WTC11 (cell line): ENCODE results near the gene COL20A1. TPM values are rescaled to one million over a fixed set of nuclear protein-coding genes. Genes with fewer than 3 reads are reported as not detected.

ENCODE experiments used
- ATAC-seq: fragments of 200-7000 bp; cut with Tn5 transposase; 2 replicates; pipeline ENCODE4 v1.10.0; 2021; ENCODE audit warnings: mild to moderate bottlenecking, moderate library complexity
- CTCF ChIA-PET: fragments of 300-600 bp; sonication (Branson Sonifier 250); formaldehyde crosslinking; loops from one replicate; lab custom pipeline; 2021; ENCODE audit warnings: antibody characterized with exemption; lab: Charles Lee
- POLR2A ChIA-PET: fragments of 350-600 bp; sonication (Branson Sonifier 250); formaldehyde crosslinking; loops from one replicate; lab custom pipeline; 2021; ENCODE audit warnings: antibody characterized with exemption; lab: Charles Lee
- DNase-seq: peaks from one replicate; pipeline ENCODE4 v3.0.0; 2021; ENCODE audit warnings: low spot score
- H3K27ac Mint-ChIP-seq: 2 replicates; pipeline ENCODE4 v1.8.0; 2021; ENCODE audit warnings: mixed read lengths
- H3K27me3 Mint-ChIP-seq: 2 replicates; pipeline ENCODE4 v1.8.0; 2021; ENCODE audit warnings: low read depth, mild to moderate bottlenecking, moderate library complexity, mixed read lengths
- H3K36me3 Mint-ChIP-seq: 2 replicates; pipeline ENCODE4 v1.8.0; 2021; ENCODE audit warnings: mixed read lengths
- H3K4me1 Mint-ChIP-seq: 2 replicates; pipeline ENCODE4 v1.8.0; 2022; ENCODE audit warnings: mixed read lengths
- H3K4me3 Mint-ChIP-seq: 2 replicates; pipeline ENCODE4 v1.8.0; 2021; ENCODE audit warnings: mild to moderate bottlenecking, moderate library complexity, mixed read lengths
- H3K9me3 Mint-ChIP-seq: 2 replicates; pipeline ENCODE4 v1.8.0; 2021; ENCODE audit warnings: mixed read lengths
- ELF4 ChIP-seq: sonication (generic); formaldehyde crosslinking; IDR thresholded peaks from 2 replicates; pipeline ENCODE4 v1.8.1; 2022; ENCODE audit warnings: low read depth, mild to moderate bottlenecking, moderate library complexity, missing genetic modification reagents
- ESRRA ChIP-seq: sonication (generic); formaldehyde crosslinking; IDR thresholded peaks from 2 replicates; pipeline ENCODE4 v1.8.1; 2022; ENCODE audit warnings: mild to moderate bottlenecking, missing genetic modification reagents, borderline replicate concordance
- FOXK1 ChIP-seq: sonication (generic); formaldehyde crosslinking; IDR thresholded peaks from 2 replicates; pipeline ENCODE4 v1.8.0; 2022; ENCODE audit warnings: mild to moderate bottlenecking, moderate library complexity, missing genetic modification reagents
- GTF2I ChIP-seq: fragments of 250-450 bp; sonication (Bioruptor Pico); conservative IDR thresholded peaks from 2 replicates; pipeline ENCODE4 v1.4.0; 2021; ENCODE audit warnings: mild to moderate bottlenecking
- NFYB ChIP-seq: sonication (generic); formaldehyde crosslinking; conservative IDR thresholded peaks from 2 replicates; pipeline ENCODE4 v1.8.0; 2022; ENCODE audit warnings: low read depth, missing genetic modification reagents
- RORB ChIP-seq: fragments of 250-450 bp; sonication (Bioruptor Pico); IDR thresholded peaks from 2 replicates; pipeline ENCODE4 v1.9.0; 2021; ENCODE audit warnings: mild to moderate bottlenecking
- SMAD3 ChIP-seq: sonication (generic); formaldehyde crosslinking; IDR thresholded peaks from 2 replicates; pipeline ENCODE4 v1.8.0; 2022; ENCODE audit warnings: missing genetic modification reagents, mild to moderate bottlenecking, borderline replicate concordance
- TCF7 ChIP-seq: sonication (generic); formaldehyde crosslinking; IDR thresholded peaks from 2 replicates; pipeline ENCODE4 v1.8.0; 2022; ENCODE audit warnings: mild to moderate bottlenecking, low read depth, missing genetic modification reagents, moderate library complexity
- ZNF232 ChIP-seq: sonication (generic); formaldehyde crosslinking; IDR thresholded peaks from 2 replicates; pipeline ENCODE4 v1.8.0; 2022; ENCODE audit warnings: mild to moderate bottlenecking, missing genetic modification reagents
- ZNF396 ChIP-seq: fragments of 250-450 bp; sonication (Bioruptor Pico); IDR thresholded peaks from 2 replicates; pipeline ENCODE4 v1.8.0; 2021; ENCODE audit warnings: mild to moderate bottlenecking, moderate library complexity, borderline replicate concordance
- ZNF416 ChIP-seq: fragments of 250-450 bp; sonication (Bioruptor Pico); IDR thresholded peaks from 2 replicates; pipeline ENCODE4 v1.9.0; 2021; ENCODE audit warnings: mild to moderate bottlenecking, inconsistent platforms
- total RNA-seq: library from RNA; stranded (reverse); gene quantifications from 3 replicates; pipeline ENCODE4 v1.2.3, GENCODE V29; 2021
- TF ChIP-seq, protein P1 (sequence below): sonication (generic); formaldehyde crosslinking; IDR thresholded peaks from 2 replicates; pipeline ENCODE4 v1.8.0; 2023; ENCODE audit warnings: missing genetic modification reagents, mild to moderate bottlenecking, borderline replicate concordance
- TF ChIP-seq, protein P2 (sequence below): fragments of 250-450 bp; sonication (Bioruptor Pico); conservative IDR thresholded peaks from 2 replicates; pipeline ENCODE4 v1.9.0; 2021; ENCODE audit warnings: mild to moderate bottlenecking
- TF ChIP-seq, protein P3 (sequence below): sonication (generic); formaldehyde crosslinking; IDR thresholded peaks from 2 replicates; pipeline ENCODE4 v1.8.1; 2023; ENCODE audit warnings: mild to moderate bottlenecking, missing genetic modification reagents, moderate library complexity
- TF ChIP-seq, protein P4 (sequence below): sonication (generic); formaldehyde crosslinking; IDR thresholded peaks from 2 replicates; pipeline ENCODE4 v1.8.1; 2022; ENCODE audit warnings: mild to moderate bottlenecking, missing genetic modification reagents, moderate library complexity, borderline replicate concordance
- TF ChIP-seq, protein P5 (sequence below): sonication (generic); formaldehyde crosslinking; IDR thresholded peaks from 2 replicates; pipeline ENCODE4 v1.8.1; 2023; ENCODE audit warnings: mild to moderate bottlenecking, missing genetic modification reagents, moderate library complexity
- TF ChIP-seq, protein P6 (sequence below): sonication (generic); formaldehyde crosslinking; IDR thresholded peaks from 2 replicates; pipeline ENCODE4 v1.8.0; 2022; ENCODE audit warnings: missing genetic modification reagents

Gene COL20A1
- total RNA-seq, 1 experiment from 2014 or later: 1.3 TPM

DNA sequence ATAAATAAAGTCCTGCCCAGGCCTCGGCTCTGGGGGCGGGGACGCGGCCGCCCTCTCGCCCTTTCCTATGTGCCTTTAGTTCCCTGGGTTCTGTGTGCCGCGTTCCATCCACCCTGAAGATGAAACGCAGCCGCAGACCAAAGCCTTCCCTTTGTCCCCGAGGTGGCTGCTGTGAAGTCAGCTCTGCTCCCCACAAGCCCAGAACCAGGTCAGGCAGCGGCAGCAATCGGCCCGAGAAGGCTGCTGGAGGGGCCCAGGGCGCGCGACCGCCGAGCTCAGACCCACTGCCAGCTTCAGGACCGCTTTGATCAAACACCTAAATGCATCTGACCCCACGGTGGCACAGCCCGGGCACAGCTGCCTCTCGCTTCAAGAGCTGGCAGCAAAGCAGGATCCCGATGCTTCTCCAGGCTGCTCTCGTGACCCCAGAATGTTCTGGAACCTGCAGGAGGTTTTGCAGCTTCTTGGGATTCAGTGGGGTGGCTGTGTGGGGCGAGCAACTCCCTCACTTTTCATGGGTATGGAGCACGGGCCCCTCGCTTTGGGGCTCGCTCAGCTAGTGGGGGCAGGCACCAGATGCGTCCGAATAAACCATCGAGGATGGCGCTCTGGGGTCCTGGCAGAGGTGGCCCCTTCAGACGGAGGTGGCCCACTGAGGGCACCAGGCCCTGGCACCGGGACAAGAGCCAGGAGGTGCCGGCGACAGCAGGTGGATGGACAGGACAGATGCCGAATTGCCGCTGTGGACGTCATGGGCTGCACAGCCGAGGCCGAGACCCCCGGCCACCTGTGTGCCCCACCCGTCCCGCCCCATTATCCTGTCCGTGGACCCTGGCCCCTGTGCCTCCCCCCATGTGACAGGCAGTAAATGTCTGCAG lies 55.2 kb downstream of the COL20A1 start (continued):
- TF ChIP-seq, protein P1, sequence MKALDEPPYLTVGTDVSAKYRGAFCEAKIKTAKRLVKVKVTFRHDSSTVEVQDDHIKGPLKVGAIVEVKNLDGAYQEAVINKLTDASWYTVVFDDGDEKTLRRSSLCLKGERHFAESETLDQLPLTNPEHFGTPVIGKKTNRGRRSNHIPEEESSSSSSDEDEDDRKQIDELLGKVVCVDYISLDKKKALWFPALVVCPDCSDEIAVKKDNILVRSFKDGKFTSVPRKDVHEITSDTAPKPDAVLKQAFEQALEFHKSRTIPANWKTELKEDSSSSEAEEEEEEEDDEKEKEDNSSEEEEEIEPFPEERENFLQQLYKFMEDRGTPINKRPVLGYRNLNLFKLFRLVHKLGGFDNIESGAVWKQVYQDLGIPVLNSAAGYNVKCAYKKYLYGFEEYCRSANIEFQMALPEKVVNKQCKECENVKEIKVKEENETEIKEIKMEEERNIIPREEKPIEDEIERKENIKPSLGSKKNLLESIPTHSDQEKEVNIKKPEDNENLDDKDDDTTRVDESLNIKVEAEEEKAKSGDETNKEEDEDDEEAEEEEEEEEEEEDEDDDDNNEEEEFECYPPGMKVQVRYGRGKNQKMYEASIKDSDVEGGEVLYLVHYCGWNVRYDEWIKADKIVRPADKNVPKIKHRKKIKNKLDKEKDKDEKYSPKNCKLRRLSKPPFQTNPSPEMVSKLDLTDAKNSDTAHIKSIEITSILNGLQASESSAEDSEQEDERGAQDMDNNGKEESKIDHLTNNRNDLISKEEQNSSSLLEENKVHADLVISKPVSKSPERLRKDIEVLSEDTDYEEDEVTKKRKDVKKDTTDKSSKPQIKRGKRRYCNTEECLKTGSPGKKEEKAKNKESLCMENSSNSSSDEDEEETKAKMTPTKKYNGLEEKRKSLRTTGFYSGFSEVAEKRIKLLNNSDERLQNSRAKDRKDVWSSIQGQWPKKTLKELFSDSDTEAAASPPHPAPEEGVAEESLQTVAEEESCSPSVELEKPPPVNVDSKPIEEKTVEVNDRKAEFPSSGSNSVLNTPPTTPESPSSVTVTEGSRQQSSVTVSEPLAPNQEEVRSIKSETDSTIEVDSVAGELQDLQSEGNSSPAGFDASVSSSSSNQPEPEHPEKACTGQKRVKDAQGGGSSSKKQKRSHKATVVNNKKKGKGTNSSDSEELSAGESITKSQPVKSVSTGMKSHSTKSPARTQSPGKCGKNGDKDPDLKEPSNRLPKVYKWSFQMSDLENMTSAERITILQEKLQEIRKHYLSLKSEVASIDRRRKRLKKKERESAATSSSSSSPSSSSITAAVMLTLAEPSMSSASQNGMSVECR: no peak
- TF ChIP-seq GTF2I (CRISPR knock-in tag) (no peak), NFYB (CRISPR knock-in tag) (no peak), RORB (CRISPR knock-in tag) (no peak)
- TF ChIP-seq, protein P2, sequence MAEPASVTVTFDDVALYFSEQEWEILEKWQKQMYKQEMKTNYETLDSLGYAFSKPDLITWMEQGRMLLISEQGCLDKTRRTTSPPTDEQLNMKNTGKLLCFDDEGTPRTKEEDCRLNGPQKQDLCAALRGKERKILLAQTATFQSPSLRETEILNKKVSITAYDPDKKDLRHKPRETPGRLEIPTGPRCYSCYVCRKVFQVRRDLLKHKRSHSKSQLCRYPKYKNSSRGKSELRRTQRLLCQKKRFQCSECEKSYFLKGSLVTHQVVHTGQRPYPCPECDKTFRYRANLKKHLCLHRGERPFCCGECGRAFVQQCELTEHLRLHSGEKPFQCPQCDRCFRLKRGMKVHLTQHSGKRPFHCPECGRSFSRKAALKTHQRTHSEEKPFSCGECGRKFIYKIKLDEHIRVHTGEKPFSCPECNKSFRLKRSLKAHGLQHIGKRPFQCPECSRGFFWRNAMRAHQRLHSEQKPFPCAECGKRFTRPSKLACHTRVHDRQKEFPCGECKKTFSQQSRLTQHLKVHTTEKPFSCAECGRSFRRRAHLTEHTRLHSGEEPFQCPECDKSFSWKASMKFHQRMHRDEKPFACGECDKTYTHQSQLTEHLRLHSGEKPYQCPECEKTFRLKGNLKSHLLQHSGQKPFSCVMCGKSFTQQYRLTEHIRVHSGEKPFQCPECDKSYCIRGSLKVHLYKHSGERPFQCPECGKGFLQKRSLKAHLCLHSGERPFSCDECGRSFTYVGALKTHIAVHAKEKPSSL (CRISPR knock-in tag): no peak

DNA sequence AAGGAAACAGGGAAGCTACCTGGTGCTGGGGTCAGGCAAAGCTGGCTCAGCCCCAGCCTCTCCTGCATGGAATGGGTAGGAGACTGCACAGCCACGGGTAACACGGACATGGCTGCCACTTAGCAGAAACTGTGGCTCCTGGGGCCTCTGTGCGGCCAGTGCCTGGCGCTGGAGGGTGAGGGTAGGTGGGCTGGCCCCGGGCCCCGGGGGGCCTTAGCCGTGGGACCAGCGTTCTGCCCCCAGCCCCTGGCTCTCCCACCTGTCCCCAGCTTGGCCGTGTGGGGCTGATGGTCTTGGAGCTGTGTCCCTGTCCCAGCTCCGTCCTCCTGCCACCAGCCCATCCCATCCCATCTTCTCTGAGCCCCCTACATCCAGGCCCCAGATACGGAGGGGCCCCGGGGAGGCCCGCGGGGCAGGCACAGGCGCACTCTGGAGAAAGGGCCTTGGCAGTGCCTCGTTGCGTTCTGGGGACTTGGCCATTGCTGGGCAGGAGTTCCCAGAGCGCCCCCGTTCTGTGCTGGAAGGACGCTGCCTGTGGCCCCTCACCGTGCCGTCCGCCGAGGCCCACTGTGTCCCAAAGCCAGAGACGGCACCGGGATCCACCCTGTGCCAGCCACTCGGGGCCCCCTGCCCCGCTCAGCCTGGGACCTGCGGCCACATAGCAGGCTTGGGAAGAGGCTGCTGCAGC lies 56.0 kb downstream of the COL20A1 start:
- peaks cover 2% of the 10 kb centered on the region; the same call in 1 of the 2 replicates for H3K36me3 Mint-ChIP-seq
- H3K27me3 Mint-ChIP-seq: no peaks in the 10 kb centered on the region
- ChIA-PET POLR2A (no interaction called here), CTCF (interaction anchor here (1.1 kb wide), 1 partner anchor 39 kb away, joined by 3 read pairs; no protein-coding TSS in a partner anchor)
- no peak for ATAC-seq
- H3K9me3 Mint-ChIP-seq: peaks cover 11% of the 10 kb centered on the region
- no peak overlapping the region for H3K4me3 Mint-ChIP-seq
- DNase-seq: no peak
- peaks cover 6% of the 10 kb centered on the region for H3K4me1 Mint-ChIP-seq
- no peak overlapping the region for H3K27ac Mint-ChIP-seq
- TF ChIP-seq ZNF416 (CRISPR knock-in tag): no peak
- no peak for TF ChIP-seq ZNF396 (CRISPR knock-in tag)
- TF ChIP-seq FOXK1 (CRISPR knock-in tag): no peak
- no peak for TF ChIP-seq ELF4 (CRISPR knock-in tag)
- TF ChIP-seq, protein P3, sequence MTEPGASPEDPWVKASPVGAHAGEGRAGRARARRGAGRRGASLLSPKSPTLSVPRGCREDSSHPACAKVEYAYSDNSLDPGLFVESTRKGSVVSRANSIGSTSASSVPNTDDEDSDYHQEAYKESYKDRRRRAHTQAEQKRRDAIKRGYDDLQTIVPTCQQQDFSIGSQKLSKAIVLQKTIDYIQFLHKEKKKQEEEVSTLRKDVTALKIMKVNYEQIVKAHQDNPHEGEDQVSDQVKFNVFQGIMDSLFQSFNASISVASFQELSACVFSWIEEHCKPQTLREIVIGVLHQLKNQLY (CRISPR knock-in tag): no peak
- no peak for TF ChIP-seq ESRRA
- TF ChIP-seq, protein P4, sequence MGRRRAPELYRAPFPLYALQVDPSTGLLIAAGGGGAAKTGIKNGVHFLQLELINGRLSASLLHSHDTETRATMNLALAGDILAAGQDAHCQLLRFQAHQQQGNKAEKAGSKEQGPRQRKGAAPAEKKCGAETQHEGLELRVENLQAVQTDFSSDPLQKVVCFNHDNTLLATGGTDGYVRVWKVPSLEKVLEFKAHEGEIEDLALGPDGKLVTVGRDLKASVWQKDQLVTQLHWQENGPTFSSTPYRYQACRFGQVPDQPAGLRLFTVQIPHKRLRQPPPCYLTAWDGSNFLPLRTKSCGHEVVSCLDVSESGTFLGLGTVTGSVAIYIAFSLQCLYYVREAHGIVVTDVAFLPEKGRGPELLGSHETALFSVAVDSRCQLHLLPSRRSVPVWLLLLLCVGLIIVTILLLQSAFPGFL: no peak
- TF ChIP-seq, protein P5, sequence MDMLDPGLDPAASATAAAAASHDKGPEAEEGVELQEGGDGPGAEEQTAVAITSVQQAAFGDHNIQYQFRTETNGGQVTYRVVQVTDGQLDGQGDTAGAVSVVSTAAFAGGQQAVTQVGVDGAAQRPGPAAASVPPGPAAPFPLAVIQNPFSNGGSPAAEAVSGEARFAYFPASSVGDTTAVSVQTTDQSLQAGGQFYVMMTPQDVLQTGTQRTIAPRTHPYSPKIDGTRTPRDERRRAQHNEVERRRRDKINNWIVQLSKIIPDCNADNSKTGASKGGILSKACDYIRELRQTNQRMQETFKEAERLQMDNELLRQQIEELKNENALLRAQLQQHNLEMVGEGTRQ (CRISPR knock-in tag): no peak
- TF ChIP-seq TCF7 (CRISPR knock-in tag): no peak
- TF ChIP-seq, protein P6, sequence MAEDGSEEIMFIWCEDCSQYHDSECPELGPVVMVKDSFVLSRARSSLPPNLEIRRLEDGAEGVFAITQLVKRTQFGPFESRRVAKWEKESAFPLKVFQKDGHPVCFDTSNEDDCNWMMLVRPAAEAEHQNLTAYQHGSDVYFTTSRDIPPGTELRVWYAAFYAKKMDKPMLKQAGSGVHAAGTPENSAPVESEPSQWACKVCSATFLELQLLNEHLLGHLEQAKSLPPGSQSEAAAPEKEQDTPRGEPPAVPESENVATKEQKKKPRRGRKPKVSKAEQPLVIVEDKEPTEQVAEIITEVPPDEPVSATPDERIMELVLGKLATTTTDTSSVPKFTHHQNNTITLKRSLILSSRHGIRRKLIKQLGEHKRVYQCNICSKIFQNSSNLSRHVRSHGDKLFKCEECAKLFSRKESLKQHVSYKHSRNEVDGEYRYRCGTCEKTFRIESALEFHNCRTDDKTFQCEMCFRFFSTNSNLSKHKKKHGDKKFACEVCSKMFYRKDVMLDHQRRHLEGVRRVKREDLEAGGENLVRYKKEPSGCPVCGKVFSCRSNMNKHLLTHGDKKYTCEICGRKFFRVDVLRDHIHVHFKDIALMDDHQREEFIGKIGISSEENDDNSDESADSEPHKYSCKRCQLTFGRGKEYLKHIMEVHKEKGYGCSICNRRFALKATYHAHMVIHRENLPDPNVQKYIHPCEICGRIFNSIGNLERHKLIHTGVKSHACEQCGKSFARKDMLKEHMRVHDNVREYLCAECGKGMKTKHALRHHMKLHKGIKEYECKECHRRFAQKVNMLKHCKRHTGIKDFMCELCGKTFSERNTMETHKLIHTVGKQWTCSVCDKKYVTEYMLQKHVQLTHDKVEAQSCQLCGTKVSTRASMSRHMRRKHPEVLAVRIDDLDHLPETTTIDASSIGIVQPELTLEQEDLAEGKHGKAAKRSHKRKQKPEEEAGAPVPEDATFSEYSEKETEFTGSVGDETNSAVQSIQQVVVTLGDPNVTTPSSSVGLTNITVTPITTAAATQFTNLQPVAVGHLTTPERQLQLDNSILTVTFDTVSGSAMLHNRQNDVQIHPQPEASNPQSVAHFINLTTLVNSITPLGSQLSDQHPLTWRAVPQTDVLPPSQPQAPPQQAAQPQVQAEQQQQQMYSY (CRISPR knock-in tag): no peak
- TF ChIP-seq ZNF232 (CRISPR knock-in tag): no peak
- no peak for TF ChIP-seq SMAD3
